Smooth muscle cell of the pulmonary artery (primary cell): ENCODE data around the gene FGF6. TPM values are rescaled to one million over a fixed set of nuclear protein-coding genes. Genes with fewer than 3 reads are reported as not detected.

Experiments used
- total RNA-seq: library from RNA; depleted of rRNA; stranded (reverse); fragments of >200 nt; gene quantifications from 2 replicates; pipeline ENCODE4 v1.2.3, GENCODE V29; 2014

Gene FGF6, protein sequence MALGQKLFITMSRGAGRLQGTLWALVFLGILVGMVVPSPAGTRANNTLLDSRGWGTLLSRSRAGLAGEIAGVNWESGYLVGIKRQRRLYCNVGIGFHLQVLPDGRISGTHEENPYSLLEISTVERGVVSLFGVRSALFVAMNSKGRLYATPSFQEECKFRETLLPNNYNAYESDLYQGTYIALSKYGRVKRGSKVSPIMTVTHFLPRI
- total RNA-seq = not detected in 2 replicates

DNA sequence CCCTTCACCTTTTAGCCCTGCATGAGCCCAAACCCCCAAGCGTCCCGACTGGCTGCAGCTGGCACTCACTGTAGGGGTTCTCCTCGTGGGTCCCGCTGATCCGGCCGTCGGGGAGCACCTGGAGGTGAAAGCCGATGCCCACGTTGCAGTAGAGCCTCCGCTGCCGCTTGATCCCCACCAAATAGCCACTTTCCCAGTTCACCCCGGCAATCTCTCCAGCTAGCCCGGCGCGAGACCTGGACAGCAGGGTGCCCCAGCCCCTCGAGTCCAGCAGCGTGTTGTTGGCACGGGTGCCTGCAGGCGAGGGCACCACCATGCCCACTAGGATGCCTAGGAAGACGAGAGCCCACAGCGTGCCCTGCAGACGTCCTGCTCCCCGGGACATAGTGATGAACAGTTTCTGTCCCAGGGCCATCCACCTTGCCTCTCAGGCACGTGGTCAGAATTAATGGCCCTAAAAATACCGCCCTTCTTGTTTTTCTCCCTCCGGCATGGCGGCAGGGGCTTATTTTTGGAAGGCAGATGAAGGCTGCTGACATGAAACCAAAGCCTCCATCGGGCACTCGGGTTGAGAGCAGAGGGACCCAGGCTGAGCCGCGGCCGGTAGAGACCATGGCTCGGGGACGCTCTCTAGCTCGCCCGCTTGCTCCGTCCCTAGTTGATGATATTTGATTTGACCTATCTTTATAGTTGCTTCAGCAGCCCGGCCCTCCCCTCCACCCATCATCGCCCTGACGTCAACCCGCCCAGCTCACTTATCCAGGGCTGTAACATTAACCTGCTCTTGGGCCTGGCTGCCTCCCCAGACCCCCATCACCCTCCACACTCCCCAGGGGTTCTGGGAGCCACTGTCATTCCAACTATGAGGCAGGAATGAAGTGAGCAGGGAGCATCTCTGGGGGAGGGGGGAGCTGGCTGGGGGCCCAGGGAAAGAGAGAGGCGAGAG is at the start of gene FGF6:
Gene FGF6 (minus strand): TSS at position 660 of the 946 bp plus-strand sequence. CDS start 245 bp downstream, at position 415.

Other genes with a start within 250 kb of the FGF6 start
- 59.9 and 144 TPM in 2 replicates for gene CCND2, start 172.1 kb downstream of the FGF6 start, total RNA-seq
- 10.4 and 13.0 TPM in 2 replicates for gene TIGAR, start 124.6 kb downstream of the FGF6 start, total RNA-seq
- gene FGF23, start 66.1 kb downstream of the FGF6 start, total RNA-seq = not detected in 2 replicates
- 1.7 and 5.2 TPM in 2 replicates for gene RAD51AP1, start 93.1 kb upstream of the FGF6 start, total RNA-seq
- gene DYRK4, start 116.4 kb upstream of the FGF6 start, total RNA-seq = 34.7 and 37.5 TPM in 2 replicates
- 1.7 TPM in 2 replicates for gene AKAP3, start 203.2 kb upstream of the FGF6 start, total RNA-seq
- 37.6 and 47.2 TPM in 2 replicates for gene NDUFA9, start 203.3 kb upstream of the FGF6 start, total RNA-seq